22Rv1 (cell line): ENCODE results near the gene BMP7.

Source experiments
- ZFX ChIP-seq: fragments of 450-650 bp; IDR thresholded peaks from 2 replicates; pipeline ENCODE4 v1.6.1; 2017; ENCODE audit warnings: antibody characterized with exemption, borderline replicate concordance
- TF ChIP-seq, protein P1 (sequence below): fragments of 450-650 bp; IDR thresholded peaks from 2 replicates; pipeline ENCODE4 v1.5.1; 2017; ENCODE audit warnings: mild to moderate bottlenecking

DNA sequence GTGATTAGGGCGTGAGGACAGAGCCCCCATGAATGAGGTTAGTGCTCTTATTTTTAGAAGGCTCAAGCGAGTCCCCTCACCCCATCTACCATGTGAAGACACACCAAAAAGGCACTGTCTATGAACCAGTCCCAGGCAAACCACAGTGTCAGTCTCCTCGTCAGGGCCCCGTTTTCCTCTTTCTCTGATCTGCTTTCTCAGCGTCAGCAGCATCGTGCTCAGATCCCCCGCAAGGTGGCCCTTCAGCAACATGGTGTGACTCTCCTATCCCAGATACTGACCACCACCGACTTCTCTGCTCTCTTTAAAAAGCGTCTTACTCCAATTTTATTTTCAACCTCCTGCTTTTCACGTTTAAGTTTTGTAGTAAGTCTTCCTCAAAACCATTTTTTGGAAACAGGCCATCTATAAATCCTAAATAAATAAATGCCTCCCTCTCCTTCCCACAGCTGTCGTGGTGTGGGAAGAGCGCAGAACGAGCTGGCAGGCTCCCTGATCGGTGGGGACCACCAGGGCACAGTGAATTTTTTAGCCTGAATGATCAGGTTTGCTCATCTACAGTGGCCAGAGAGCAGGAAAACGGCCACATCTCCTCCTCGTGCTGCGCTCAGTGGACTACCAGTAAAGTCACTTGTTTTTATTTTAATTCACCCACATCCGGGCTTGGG is 113.1 kb downstream of the BMP7 start:
- TF ChIP-seq, protein P1, sequence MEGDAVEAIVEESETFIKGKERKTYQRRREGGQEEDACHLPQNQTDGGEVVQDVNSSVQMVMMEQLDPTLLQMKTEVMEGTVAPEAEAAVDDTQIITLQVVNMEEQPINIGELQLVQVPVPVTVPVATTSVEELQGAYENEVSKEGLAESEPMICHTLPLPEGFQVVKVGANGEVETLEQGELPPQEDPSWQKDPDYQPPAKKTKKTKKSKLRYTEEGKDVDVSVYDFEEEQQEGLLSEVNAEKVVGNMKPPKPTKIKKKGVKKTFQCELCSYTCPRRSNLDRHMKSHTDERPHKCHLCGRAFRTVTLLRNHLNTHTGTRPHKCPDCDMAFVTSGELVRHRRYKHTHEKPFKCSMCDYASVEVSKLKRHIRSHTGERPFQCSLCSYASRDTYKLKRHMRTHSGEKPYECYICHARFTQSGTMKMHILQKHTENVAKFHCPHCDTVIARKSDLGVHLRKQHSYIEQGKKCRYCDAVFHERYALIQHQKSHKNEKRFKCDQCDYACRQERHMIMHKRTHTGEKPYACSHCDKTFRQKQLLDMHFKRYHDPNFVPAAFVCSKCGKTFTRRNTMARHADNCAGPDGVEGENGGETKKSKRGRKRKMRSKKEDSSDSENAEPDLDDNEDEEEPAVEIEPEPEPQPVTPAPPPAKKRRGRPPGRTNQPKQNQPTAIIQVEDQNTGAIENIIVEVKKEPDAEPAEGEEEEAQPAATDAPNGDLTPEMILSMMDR: no peak
- no peak for TF ChIP-seq ZFX
